Measurements from ENCODE around the gene DOCK4. TPM values are rescaled to one million over a fixed set of nuclear protein-coding genes. Genes with fewer than 3 reads are reported as not detected.

Gene DOCK4
- polyA plus RNA-seq, 1 donor (not counting 4 experiments of a cell fraction or from before 2014, with no cell fraction given): 13.9 TPM

DNA sequence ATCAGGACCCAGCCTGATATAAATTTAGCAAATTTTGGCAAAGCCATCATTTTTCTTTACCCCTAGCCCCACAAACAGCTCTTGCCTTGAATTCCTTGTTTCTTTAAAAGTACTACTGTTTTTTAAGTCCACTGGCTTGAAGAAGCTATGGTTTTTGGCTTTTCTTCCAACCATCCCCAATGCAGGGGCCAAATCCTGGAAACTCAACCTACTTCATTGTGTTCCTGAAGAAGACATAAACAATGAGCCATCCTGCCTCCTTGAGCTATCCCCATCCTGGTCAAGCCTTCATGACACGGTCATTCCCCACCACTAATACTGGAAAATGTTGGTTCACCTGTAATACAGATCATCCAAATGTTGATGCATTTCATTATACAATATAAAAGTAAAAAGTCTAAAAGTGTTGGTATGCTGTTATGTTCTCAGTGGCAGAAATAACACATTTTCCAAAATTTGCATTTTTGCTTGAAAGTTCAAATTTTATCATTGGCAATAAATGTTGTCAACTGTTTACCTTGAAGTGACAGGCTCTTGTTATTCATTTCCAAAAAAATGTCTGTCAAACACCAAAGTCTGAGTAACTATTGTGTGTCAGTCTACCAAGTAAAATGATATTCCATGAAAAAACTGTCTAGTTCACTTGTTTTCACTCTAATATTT, 92.2 kb downstream of the DOCK4 start:
- dilution Hi-C loops (cut with MboI; ENCODE audit: extremely low pct_ligation_motif_present, low sequenced_read_pairs): no loop called here
- peaks cover 24% of the 10 kb centered on the region for H3K79me2 ChIP-seq (ENCODE audit: control insufficient read depth, insufficient read depth, low read length)
- no peak overlapping the region for H2AFZ ChIP-seq (ENCODE audit: control insufficient read depth, low read length)
- no peak overlapping the region for H3K4me2 ChIP-seq (ENCODE audit: control insufficient read depth, extremely low read depth, insufficient read depth, low read depth, low read length)
- H3K4me1 ChIP-seq (ENCODE audit: control insufficient read depth, extremely low read depth, insufficient read depth, low read length): peaks cover 4% of the 10 kb centered on the region
- DNase-seq (ENCODE audit: low read depth, low spot score): no peak
- no peak overlapping the region for H3K27ac ChIP-seq (ENCODE audit: control insufficient read depth, insufficient read depth, low read length)
- H3K9me1 ChIP-seq (ENCODE audit: control insufficient read depth, extremely low read depth, insufficient read depth, low read length): no peaks in the 10 kb centered on the region
- no peaks in the 10 kb centered on the region for H3K36me3 ChIP-seq (ENCODE audit: control insufficient read depth in 2 of 2, extremely low read depth in 1 of 2, insufficient read depth in 2 of 2, low read length in 2 of 2)
- TF ChIP-seq EZH2 (IDR thresholded peaks at IDR 0.05; ENCODE audit: low read length): no peak
- TF ChIP-seq, protein P1, sequence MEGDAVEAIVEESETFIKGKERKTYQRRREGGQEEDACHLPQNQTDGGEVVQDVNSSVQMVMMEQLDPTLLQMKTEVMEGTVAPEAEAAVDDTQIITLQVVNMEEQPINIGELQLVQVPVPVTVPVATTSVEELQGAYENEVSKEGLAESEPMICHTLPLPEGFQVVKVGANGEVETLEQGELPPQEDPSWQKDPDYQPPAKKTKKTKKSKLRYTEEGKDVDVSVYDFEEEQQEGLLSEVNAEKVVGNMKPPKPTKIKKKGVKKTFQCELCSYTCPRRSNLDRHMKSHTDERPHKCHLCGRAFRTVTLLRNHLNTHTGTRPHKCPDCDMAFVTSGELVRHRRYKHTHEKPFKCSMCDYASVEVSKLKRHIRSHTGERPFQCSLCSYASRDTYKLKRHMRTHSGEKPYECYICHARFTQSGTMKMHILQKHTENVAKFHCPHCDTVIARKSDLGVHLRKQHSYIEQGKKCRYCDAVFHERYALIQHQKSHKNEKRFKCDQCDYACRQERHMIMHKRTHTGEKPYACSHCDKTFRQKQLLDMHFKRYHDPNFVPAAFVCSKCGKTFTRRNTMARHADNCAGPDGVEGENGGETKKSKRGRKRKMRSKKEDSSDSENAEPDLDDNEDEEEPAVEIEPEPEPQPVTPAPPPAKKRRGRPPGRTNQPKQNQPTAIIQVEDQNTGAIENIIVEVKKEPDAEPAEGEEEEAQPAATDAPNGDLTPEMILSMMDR (optimal IDR thresholded peaks at IDR 0.05 in 1 of 3, IDR thresholded peaks at IDR 0.05 in 1 of 3, conservative IDR thresholded peaks at IDR 0.05 in 1 of 3; ENCODE audit: extremely low read depth in 1 of 3, insufficient read depth in 2 of 3, low read length in 3 of 3): no peak
- H4K20me1 ChIP-seq (ENCODE audit: control insufficient read depth, extremely low read depth, insufficient read depth, low read length): no peaks in the 10 kb centered on the region
- FAIRE-seq: no peak
- no peak overlapping the region for H3K4me3 ChIP-seq (ENCODE audit: control insufficient read depth in 2 of 3, extremely low read depth in 1 of 3, insufficient read depth in 2 of 3, low read depth in 1 of 3, low read length in 3 of 3)
- H3K9me3 ChIP-seq (ENCODE audit: control insufficient read depth, low read depth, low read length): no peaks in the 10 kb centered on the region
- H3K9ac ChIP-seq (ENCODE audit: control insufficient read depth, extremely low read depth, insufficient read depth, low read length): no peak overlapping the region
- H3K27me3 ChIP-seq (ENCODE audit: control insufficient read depth, extremely low read depth, insufficient read depth, low read length): no peaks in the 10 kb centered on the region

DNA sequence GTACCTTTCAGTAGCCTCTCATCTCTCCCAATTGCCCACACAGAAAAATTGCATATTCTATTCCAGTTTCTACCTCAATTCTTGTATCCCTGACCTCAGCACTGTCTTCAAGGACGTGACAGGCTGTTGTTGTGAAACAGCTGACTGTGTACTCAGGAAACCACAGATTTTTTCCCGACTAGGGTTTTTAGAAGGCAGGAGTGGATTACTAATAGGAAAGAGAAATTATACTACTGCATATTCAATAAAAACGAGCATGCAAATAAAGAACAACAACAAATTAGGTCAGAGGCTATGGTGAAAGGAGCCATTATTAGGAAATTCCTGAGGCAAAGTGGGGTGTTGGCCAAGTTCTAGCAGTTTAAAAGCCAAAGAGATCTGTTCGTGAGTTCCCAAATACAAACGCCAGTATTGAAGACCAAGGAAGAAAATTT, 93.4 kb downstream of the DOCK4 start:
- dilution Hi-C loops (cut with MboI; ENCODE audit: extremely low pct_ligation_motif_present, low sequenced_read_pairs): no loop called here
- Histone ChIP-seq H3K79me2 (ENCODE audit: control insufficient read depth, insufficient read depth, low read length) (peaks cover 24% of the 10 kb centered on the region), H3K27ac (ENCODE audit: control insufficient read depth, insufficient read depth, low read length) (no peak overlapping the region), H3K9me1 (ENCODE audit: control insufficient read depth, extremely low read depth, insufficient read depth, low read length) (no peaks in the 10 kb centered on the region), H3K4me2 (ENCODE audit: control insufficient read depth, extremely low read depth, insufficient read depth, low read depth, low read length) (peak overlapping the region; percentile 29), H3K4me1 (ENCODE audit: control insufficient read depth, extremely low read depth, insufficient read depth, low read length) (peaks cover 4% of the 10 kb centered on the region), H2AFZ (ENCODE audit: control insufficient read depth, low read length) (no peak overlapping the region), H3K27me3 (ENCODE audit: control insufficient read depth, extremely low read depth, insufficient read depth, low read length) (no peaks in the 10 kb centered on the region), H3K9me3 (ENCODE audit: control insufficient read depth, low read depth, low read length) (no peaks in the 10 kb centered on the region), H4K20me1 (ENCODE audit: control insufficient read depth, extremely low read depth, insufficient read depth, low read length) (no peaks in the 10 kb centered on the region), H3K36me3 (ENCODE audit: control insufficient read depth in 2 of 2, extremely low read depth in 1 of 2, insufficient read depth in 2 of 2, low read length in 2 of 2) (no peaks in the 10 kb centered on the region), H3K4me3 (ENCODE audit: control insufficient read depth in 2 of 3, extremely low read depth in 1 of 3, insufficient read depth in 2 of 3, low read depth in 1 of 3, low read length in 3 of 3) (no peak overlapping the region), H3K9ac (ENCODE audit: control insufficient read depth, extremely low read depth, insufficient read depth, low read length) (no peak overlapping the region)
- FAIRE-seq (no peak), DNase-seq (ENCODE audit: low read depth, low spot score) (no peak)
- TF ChIP-seq, protein P1 (optimal IDR thresholded peaks at IDR 0.05 in 1 of 3, IDR thresholded peaks at IDR 0.05 in 1 of 3, conservative IDR thresholded peaks at IDR 0.05 in 1 of 3; ENCODE audit: extremely low read depth in 1 of 3, insufficient read depth in 2 of 3, low read length in 3 of 3): no peak
- no peak for TF ChIP-seq EZH2 (IDR thresholded peaks at IDR 0.05; ENCODE audit: low read length)
